HG03442 (cell line): ENCODE data around the gene POU4F1.

Source experiments
- ATAC-seq: cut with Tn5 transposase; IDR thresholded peaks from one replicate; pipeline ENCODE4 v1.9.1; 2021; ENCODE audit warnings: mild to moderate bottlenecking, moderate library complexity; ENCODE audit not compliant: unreplicated experiment

The POU4F1 gene

GRCh38 chr13:78607409-78608251 is 4.3 kb upstream of the POU4F1 start:
- no peak for ATAC-seq

- no peak for ATAC-seq
Measured at GRCh38 chr13:78606471-78607408, 3.4 kb upstream of the POU4F1 start.

- no peak for ATAC-seq
Measured at GRCh38 chr13:78604782-78605611, 1.6 kb upstream of the POU4F1 start.

GRCh38 chr13:78602561-78603239 is 652 bp downstream of the POU4F1 start:
- ATAC-seq = peak; percentile 15

- ATAC-seq = no peak
Measured at GRCh38 chr13:78601874-78602560, 1.3 kb downstream of the POU4F1 start.

- no peak for ATAC-seq
Measured at GRCh38 chr13:78601124-78601873, 2.1 kb downstream of the POU4F1 start.

- ATAC-seq = no peak
Measured at GRCh38 chr13:78600280-78600883, 3.0 kb downstream of the POU4F1 start.

- ATAC-seq = no peak
Measured at GRCh38 chr13:78599645-78600279, 3.6 kb downstream of the POU4F1 start.

- ATAC-seq = no peak
Measured at GRCh38 chr13:78598966-78599644, 4.2 kb downstream of the POU4F1 start.

GRCh38 chr13:78598116-78598781 is 5.1 kb downstream of the POU4F1 start:
- no peak for ATAC-seq

GRCh38 chr13:78597602-78597932 is 5.8 kb downstream of the POU4F1 start:
- no peak for ATAC-seq

- no peak for ATAC-seq
Measured at GRCh38 chr13:78596736-78597601, 6.4 kb downstream of the POU4F1 start.

GRCh38 chr13:78596399-78596735 is 7.0 kb downstream of the POU4F1 start:
- ATAC-seq = no peak

GRCh38 chr13:78595495-78596398 is 7.6 kb downstream of the POU4F1 start:
- ATAC-seq = no peak

GRCh38 chr13:78594456-78594975 is 8.8 kb downstream of the POU4F1 start:
- ATAC-seq = no peak
